D341Med (cell line): ENCODE data around the gene KRTAP13-2.

Experiments used
- DNase-seq: peaks from one replicate; pipeline ENCODE4 v3.0.0; 2012; ENCODE audit warnings: low spot score

KRTAP13-2 gene

GRCh38 chr21:30372139-30372770 is at the start of gene KRTAP13-2:
Gene KRTAP13-2, minus strand, starts transcription at chr21:30372271. Its CDS starts 58 bp downstream, at chr21:30372213.
- no peak for DNase-seq

- no peak for DNase-seq
These were observed 43.9 kb upstream of the KRTAP13-2 start for GRCh38 chr21:30415993-30416392.

GRCh38 chr21:30408782-30409494 is 36.9 kb upstream of the KRTAP13-2 start:
- DNase-seq, result peak; percentile 52

- no peak for DNase-seq
These were observed 23.7 kb upstream of the KRTAP13-2 start, which contains the start of gene KRTAP13-1 for GRCh38 chr21:30395731-30396130. Gene KRTAP13-1, plus strand, starts transcription at chr21:30396031. Its CDS starts 56 bp downstream, at chr21:30396087.

- DNase-seq, result no peak
These were observed 19.5 kb upstream of the KRTAP13-2 start for GRCh38 chr21:30391492-30392025.

- DNase-seq, result no peak
These were observed 10.1 kb upstream of the KRTAP13-2 start for GRCh38 chr21:30382201-30382600.

GRCh38 chr21:30355906-30356305 is 16.2 kb downstream of the KRTAP13-2 start:
- DNase-seq, result no peak

- DNase-seq, result no peak
These were observed 17.6 kb downstream of the KRTAP13-2 start for GRCh38 chr21:30354308-30355005.

GRCh38 chr21:30351534-30351933 is 20.5 kb downstream of the KRTAP13-2 start:
- DNase-seq, result no peak

- no peak for DNase-seq
These were observed 22.5 kb downstream of the KRTAP13-2 start for GRCh38 chr21:30349572-30349971.

GRCh38 chr21:30348506-30348905 is 23.6 kb downstream of the KRTAP13-2 start, which contains the start of gene KRTAP23-1:
Gene KRTAP23-1, minus strand, starts transcription at chr21:30348606. Its CDS starts 0 bp downstream, at chr21:30348606.
- DNase-seq, result no peak

- DNase-seq, result no peak
These were observed 27.1 kb downstream of the KRTAP13-2 start for GRCh38 chr21:30345014-30345413.

- peak; percentile 58 for DNase-seq
These were observed 31.1 kb downstream of the KRTAP13-2 start for GRCh38 chr21:30340714-30341573.

DNA sequence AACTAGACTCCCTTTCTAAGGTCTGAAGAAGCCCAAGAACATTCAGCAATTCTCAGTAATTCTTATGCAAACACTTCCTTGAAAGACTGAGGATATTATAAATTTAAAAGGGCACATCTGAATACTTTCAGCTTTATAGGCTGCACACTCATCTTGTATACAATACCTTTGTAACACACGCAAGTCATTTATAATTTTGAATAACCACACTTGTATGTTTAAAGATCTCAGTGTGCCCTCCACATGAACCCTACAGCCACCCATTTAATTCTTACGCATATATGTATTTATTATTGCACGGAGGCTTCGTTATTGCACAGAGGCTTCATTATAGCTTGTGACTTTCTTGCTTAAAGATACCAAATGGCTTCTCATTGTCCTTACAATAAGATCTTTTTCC is 33.4 kb downstream of the KRTAP13-2 start:
- no peak for DNase-seq

DNA sequence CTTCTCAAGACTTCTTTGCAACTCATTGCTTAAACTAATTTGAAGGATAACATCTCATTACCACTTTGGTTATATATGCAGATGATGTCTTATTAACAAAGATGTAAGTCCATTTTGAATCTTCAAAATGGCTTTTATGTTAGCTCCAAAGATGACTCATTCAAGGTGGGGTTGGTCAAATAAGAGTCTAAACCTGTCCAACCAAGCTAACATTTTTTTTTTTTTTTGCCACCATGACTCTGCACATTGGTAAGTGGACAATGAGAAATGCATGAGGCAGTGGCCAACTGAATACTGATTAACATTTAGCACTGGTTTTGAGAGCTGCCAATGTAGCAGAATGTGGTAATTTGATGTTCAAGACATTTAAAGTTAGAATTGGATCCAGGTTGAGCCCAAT is 34.3 kb downstream of the KRTAP13-2 start:
- no peak for DNase-seq

DNA sequence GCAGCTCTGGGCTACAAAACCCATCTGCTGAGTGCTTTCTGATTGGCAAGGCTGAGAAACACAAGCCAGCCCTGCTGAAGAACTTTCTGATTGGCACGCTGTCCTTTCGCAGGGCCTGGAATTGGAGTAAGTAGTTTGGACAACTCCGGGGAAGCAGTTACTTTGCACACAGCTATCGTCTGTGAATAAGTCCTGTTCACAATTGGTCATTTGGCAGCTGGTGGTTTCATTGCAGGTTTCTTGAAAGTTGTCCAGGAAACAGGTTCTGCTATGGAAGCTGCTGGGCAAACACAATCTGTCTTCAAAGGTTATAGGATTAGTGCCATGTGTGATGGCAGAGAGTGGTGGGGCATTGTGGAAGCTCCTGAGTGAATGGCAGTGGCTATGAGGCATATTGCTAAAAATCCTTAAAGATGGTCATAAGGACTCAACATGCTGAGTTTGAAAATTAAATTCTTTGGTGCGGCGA is 34.8 kb downstream of the KRTAP13-2 start, which contains the start of gene KRTAP27-1:
TSS of gene KRTAP27-1 (minus strand) at position 419 of the 469 bp plus-strand sequence. CDS start at position 393, 26 bp downstream.
- DNase-seq, result no peak

DNA sequence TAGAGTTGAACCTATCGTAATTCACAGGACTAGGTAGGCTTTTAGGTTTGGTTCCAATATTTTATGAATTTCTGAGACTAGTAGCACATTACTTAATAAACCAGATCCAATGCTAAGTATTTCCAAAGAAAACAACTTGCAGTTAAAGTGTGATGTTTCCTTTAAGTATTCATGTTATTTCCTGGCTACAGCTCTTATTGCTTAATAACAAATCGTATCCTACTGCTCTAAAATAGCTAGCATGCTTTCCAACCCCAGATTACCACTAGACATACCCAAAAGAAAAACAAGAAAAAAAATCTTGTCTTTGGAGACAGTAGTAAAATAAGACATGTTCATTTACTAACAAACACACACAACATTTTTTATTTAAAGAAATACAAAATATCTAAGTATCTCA is 35.5 kb downstream of the KRTAP13-2 start:
- DNase-seq, result no peak

DNA sequence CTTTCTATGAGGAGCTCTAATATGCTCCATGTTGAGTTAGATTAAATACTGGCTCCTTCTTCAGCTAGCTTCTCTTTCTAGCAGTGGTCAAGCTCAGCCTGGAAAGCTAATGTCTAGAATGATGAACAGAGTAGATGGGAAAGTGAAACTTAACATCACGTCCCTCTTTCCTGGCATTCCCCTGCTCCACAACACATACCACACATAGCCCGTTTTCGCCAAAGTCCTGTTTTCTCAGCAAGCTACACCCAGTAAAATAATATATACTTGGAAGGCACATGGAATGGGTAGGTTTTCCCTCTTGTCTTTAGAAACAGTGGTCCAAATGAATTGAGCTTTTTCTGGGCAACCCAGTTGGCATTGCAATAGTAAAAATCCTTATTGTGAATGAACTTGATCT is 38.3 kb downstream of the KRTAP13-2 start:
- DNase-seq, result no peak

DNA sequence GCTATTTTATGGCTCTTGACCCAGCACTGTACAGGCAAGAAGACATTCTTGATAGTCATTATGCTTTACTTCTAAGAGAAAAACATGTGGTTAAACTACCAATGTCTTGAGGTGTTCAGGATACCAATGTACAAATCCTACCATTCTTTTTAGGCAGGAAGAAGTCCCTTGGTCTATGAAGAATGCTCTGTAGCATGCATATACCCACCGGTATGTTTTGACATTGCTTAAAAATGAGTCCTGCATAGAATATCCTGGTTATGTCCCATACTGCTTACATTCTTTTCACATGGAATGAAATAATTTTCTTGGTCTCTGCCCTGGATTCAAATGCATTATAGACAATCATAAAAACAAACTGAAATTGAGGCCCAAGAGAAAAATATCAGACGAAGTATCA is 39.4 kb downstream of the KRTAP13-2 start:
- no peak for DNase-seq

GRCh38 chr21:30329203-30329875 is 42.7 kb downstream of the KRTAP13-2 start:
- no peak for DNase-seq

DNA sequence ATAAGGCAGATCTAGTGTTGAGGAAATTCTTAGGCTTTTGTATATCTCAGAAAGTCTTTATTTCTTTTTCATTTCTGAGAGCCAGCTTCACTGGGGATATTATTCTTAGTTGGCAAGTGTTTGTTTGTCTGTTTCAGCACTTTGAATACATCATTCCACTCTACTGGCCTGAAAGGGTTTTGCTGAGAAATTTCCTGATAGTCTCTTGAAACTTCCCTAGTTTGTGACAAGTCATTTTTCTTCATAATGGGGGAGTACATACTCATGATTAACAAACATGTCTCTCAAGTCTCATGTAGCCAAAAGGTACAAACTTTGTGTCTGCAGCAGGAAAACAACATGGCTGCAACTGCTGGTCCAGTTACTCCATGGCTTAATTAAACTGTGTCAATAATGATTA is 45.7 kb downstream of the KRTAP13-2 start:
- DNase-seq, result no peak
